Activated naive CD4-positive, alpha-beta T cell treated with anti-CD3 and anti-CD28 coated beads, Interleukin-2, amount 10 ng/mL, durations not matched to agents 7 days and 5 days (primary cell): ENCODE measurements around the gene FAM184B.
"Not testable (repeated sequence)": the region's sequence is repeated elsewhere in the genome, so short reads cannot be mapped to it uniquely, and the experiment has no call there.

Source experiments
- CTCF ChIA-PET: fragments of 350-600 bp; sonication (Branson Sonifier 250); formaldehyde crosslinking; loops from one replicate; lab custom pipeline; 2021; ENCODE audit warnings: antibody characterized with exemption; lab: Charles Lee
- DNase-seq: peaks from one replicate; pipeline ENCODE4 v3.0.0-alpha.2; 2020
- H3K27ac Mint-ChIP-seq: one replicate; pipeline ENCODE4 v1.8.0; 2021; ENCODE audit warnings: mild to moderate bottlenecking, moderate library complexity, mixed read lengths
- H3K27me3 Mint-ChIP-seq: one replicate; pipeline ENCODE4 v1.8.0; 2021; ENCODE audit warnings: mild to moderate bottlenecking, mixed read lengths
- H3K36me3 Mint-ChIP-seq: one replicate; pipeline ENCODE4 v1.8.0; 2021; ENCODE audit warnings: mixed read lengths
- H3K4me1 Mint-ChIP-seq: one replicate; pipeline ENCODE4 v1.8.0; 2021; ENCODE audit warnings: mixed read lengths
- H3K4me3 Mint-ChIP-seq: one replicate; pipeline ENCODE4 v1.8.0; 2021; ENCODE audit warnings: mild to moderate bottlenecking, moderate library complexity, mixed read lengths
- H3K9me3 Mint-ChIP-seq: one replicate; pipeline ENCODE4 v1.8.0; 2021; ENCODE audit warnings: mixed read lengths

Gene FAM184B

GRCh38 chr4:17721496-17722355, 59.7 kb downstream of the FAM184B start:
- Mint-ChIP-seq H3K9me3 (no peaks in the 10 kb centered on the region), H3K27me3 (no peaks in the 10 kb centered on the region), H3K4me3 (no peak overlapping the region), H3K4me1 (no peaks in the 10 kb centered on the region), H3K36me3 (no peaks in the 10 kb centered on the region), H3K27ac (no peak overlapping the region)
- CTCF ChIA-PET = no interaction called here
- DNase-seq = no peak

GRCh38 chr4:17719106-17719505, 62.3 kb downstream of the FAM184B start:
- Mint-ChIP-seq H3K4me3 (no peak overlapping the region), H3K36me3 (no peaks in the 10 kb centered on the region), H3K27ac (no peak overlapping the region), H3K9me3 (no peaks in the 10 kb centered on the region), H3K27me3 (peaks cover 3% of the 10 kb centered on the region), H3K4me1 (no peaks in the 10 kb centered on the region)
- CTCF ChIA-PET = no interaction called here
- DNase-seq = no peak

- peaks cover 3% of the 10 kb centered on the region for H3K27me3 Mint-ChIP-seq
- no peak overlapping the region for H3K4me3 Mint-ChIP-seq
- H3K9me3 Mint-ChIP-seq = no peaks in the 10 kb centered on the region
- DNase-seq = no peak
- no peaks in the 10 kb centered on the region for H3K36me3 Mint-ChIP-seq
- H3K27ac Mint-ChIP-seq = no peak overlapping the region
- CTCF ChIA-PET = no interaction called here
- no peaks in the 10 kb centered on the region for H3K4me1 Mint-ChIP-seq
Observed at GRCh38 chr4:17718471-17718870, 63.0 kb downstream of the FAM184B start.

GRCh38 chr4:17717301-17717700, 64.1 kb downstream of the FAM184B start:
- H3K27me3 Mint-ChIP-seq = peaks cover 3% of the 10 kb centered on the region
- H3K36me3 Mint-ChIP-seq = no peaks in the 10 kb centered on the region
- no peaks in the 10 kb centered on the region for H3K9me3 Mint-ChIP-seq
- no peaks in the 10 kb centered on the region for H3K4me1 Mint-ChIP-seq
- DNase-seq = no peak
- no peak overlapping the region for H3K27ac Mint-ChIP-seq
- CTCF ChIA-PET = no interaction called here
- no peak overlapping the region for H3K4me3 Mint-ChIP-seq

GRCh38 chr4:17715511-17715910, 65.9 kb downstream of the FAM184B start:
- no peaks in the 10 kb centered on the region for H3K9me3 Mint-ChIP-seq
- DNase-seq = no peak
- CTCF ChIA-PET = no interaction called here
- H3K27me3 Mint-ChIP-seq = peaks cover 3% of the 10 kb centered on the region
- H3K36me3 Mint-ChIP-seq = no peaks in the 10 kb centered on the region
- no peaks in the 10 kb centered on the region for H3K4me1 Mint-ChIP-seq
- no peak overlapping the region for H3K4me3 Mint-ChIP-seq
- H3K27ac Mint-ChIP-seq = no peak overlapping the region

- DNase-seq = no peak
- CTCF ChIA-PET = no interaction called here
Observed at GRCh38 chr4:17713779-17714178, 67.6 kb downstream of the FAM184B start.

GRCh38 chr4:17712166-17712565, 69.3 kb downstream of the FAM184B start:
- Mint-ChIP-seq H3K36me3 (no peaks in the 10 kb centered on the region), H3K27me3 (peaks cover 10% of the 10 kb centered on the region), H3K4me3 (no peak overlapping the region), H3K9me3 (no peaks in the 10 kb centered on the region), H3K27ac (no peak overlapping the region), H3K4me1 (no peaks in the 10 kb centered on the region)
- DNase-seq = no peak
- CTCF ChIA-PET = no interaction called here

More at GRCh38 chr4:17713779-17714178, 67.6 kb downstream of the FAM184B start:
- Mint-ChIP-seq H3K9me3 (no peaks in the 10 kb centered on the region), H3K27me3 (peaks cover 6% of the 10 kb centered on the region), H3K27ac (no peak overlapping the region), H3K4me3 (no peak overlapping the region), H3K36me3 (no peaks in the 10 kb centered on the region), H3K4me1 (no peaks in the 10 kb centered on the region)

- H3K27me3 Mint-ChIP-seq, CTCF ChIA-PET, H3K4me1 Mint-ChIP-seq, H3K9me3 Mint-ChIP-seq, H3K4me3 Mint-ChIP-seq, DNase-seq, H3K36me3 Mint-ChIP-seq, H3K27ac Mint-ChIP-seq: not testable (repeated sequence)
Observed at GRCh38 chr4:17711206-17711605, 70.2 kb downstream of the FAM184B start.

- Mint-ChIP-seq H3K36me3 (no peaks in the 10 kb centered on the region), H3K4me1 (no peaks in the 10 kb centered on the region), H3K27ac (no peak overlapping the region), H3K4me3 (no peak overlapping the region), H3K9me3 (no peaks in the 10 kb centered on the region), H3K27me3 (peaks cover 8% of the 10 kb centered on the region)
- CTCF ChIA-PET = no interaction called here
- DNase-seq = no peak
Observed at GRCh38 chr4:17709763-17710068, 71.7 kb downstream of the FAM184B start.

- no peaks in the 10 kb centered on the region for H3K4me1 Mint-ChIP-seq
- DNase-seq = no peak
- no peak overlapping the region for H3K27ac Mint-ChIP-seq
- CTCF ChIA-PET = no interaction called here
- no peaks in the 10 kb centered on the region for H3K9me3 Mint-ChIP-seq
- no peak overlapping the region for H3K4me3 Mint-ChIP-seq
- no peaks in the 10 kb centered on the region for H3K36me3 Mint-ChIP-seq
- peaks cover 10% of the 10 kb centered on the region for H3K27me3 Mint-ChIP-seq
Observed at GRCh38 chr4:17708992-17709762, 72.2 kb downstream of the FAM184B start.

- DNase-seq = no peak
- Mint-ChIP-seq H3K9me3 (no peaks in the 10 kb centered on the region), H3K36me3 (no peaks in the 10 kb centered on the region), H3K27ac (no peak overlapping the region), H3K4me3 (no peak overlapping the region), H3K27me3 (peaks cover 10% of the 10 kb centered on the region), H3K4me1 (no peaks in the 10 kb centered on the region)
- CTCF ChIA-PET = no interaction called here
Observed at GRCh38 chr4:17707671-17708070, 73.8 kb downstream of the FAM184B start.

- peaks cover 10% of the 10 kb centered on the region for H3K27me3 Mint-ChIP-seq
- no peak for DNase-seq
- no peak overlapping the region for H3K4me3 Mint-ChIP-seq
- CTCF ChIA-PET = no interaction called here
- no peak overlapping the region for H3K27ac Mint-ChIP-seq
- H3K9me3 Mint-ChIP-seq = no peaks in the 10 kb centered on the region
- no peaks in the 10 kb centered on the region for H3K36me3 Mint-ChIP-seq
- no peaks in the 10 kb centered on the region for H3K4me1 Mint-ChIP-seq
Observed at GRCh38 chr4:17705107-17705506, 76.3 kb downstream of the FAM184B start.

GRCh38 chr4:17704020-17704650, 77.3 kb downstream of the FAM184B start:
- H3K9me3 Mint-ChIP-seq = peaks cover 1% of the 10 kb centered on the region
- no peaks in the 10 kb centered on the region for H3K36me3 Mint-ChIP-seq
- CTCF ChIA-PET = no interaction called here
- H3K27me3 Mint-ChIP-seq = peaks cover 7% of the 10 kb centered on the region
- no peak overlapping the region for H3K4me3 Mint-ChIP-seq
- no peak for DNase-seq
- no peak overlapping the region for H3K27ac Mint-ChIP-seq
- no peaks in the 10 kb centered on the region for H3K4me1 Mint-ChIP-seq

- DNase-seq = no peak
- Mint-ChIP-seq H3K9me3 (peaks cover 3% of the 10 kb centered on the region), H3K36me3 (no peaks in the 10 kb centered on the region), H3K27me3 (peaks cover 7% of the 10 kb centered on the region), H3K27ac (no peak overlapping the region), H3K4me3 (no peak overlapping the region), H3K4me1 (no peaks in the 10 kb centered on the region)
- CTCF ChIA-PET = no interaction called here
Observed at GRCh38 chr4:17702641-17703040, 78.8 kb downstream of the FAM184B start.

GRCh38 chr4:17701882-17702281, 79.5 kb downstream of the FAM184B start:
- H3K4me1 Mint-ChIP-seq = no peaks in the 10 kb centered on the region
- H3K9me3 Mint-ChIP-seq = peaks cover 3% of the 10 kb centered on the region
- CTCF ChIA-PET = no interaction called here
- no peaks in the 10 kb centered on the region for H3K36me3 Mint-ChIP-seq
- no peak overlapping the region for H3K4me3 Mint-ChIP-seq
- no peak for DNase-seq
- no peak overlapping the region for H3K27ac Mint-ChIP-seq
- H3K27me3 Mint-ChIP-seq = peaks cover 4% of the 10 kb centered on the region
